Peyer's patch (tissue), 4 donors: ENCODE measurements around the gene TRAF6. TPM values are rescaled to one million over a fixed set of nuclear protein-coding genes. Genes with fewer than 3 reads are reported as not detected.

Experiments
- DNase-seq, 3 donors: peaks; one replicate each; pipeline ENCODE4 v3.0.0-alpha.2; 2017 to 2019
- H3K27ac ChIP-seq, 4 donors: fragments of 200-600 bp; sonication (generic); one replicate each; pipeline ENCODE4 v1.5.1; 2016 to 2019
- H3K27me3 ChIP-seq, 2 donors: fragments of 200-600 bp; sonication (generic); one replicate each; pipeline ENCODE4 v1.5.1; 2019
- H3K36me3 ChIP-seq, 3 donors: fragments of 200-600 bp; sonication (generic); one replicate each; pipeline ENCODE4 v1.5.1; 2016 to 2019
- H3K4me1 ChIP-seq, 4 donors: fragments of 200-600 bp; sonication (generic); one replicate each; pipeline ENCODE4 v1.5.1; 2016 to 2019
- H3K4me3 ChIP-seq, 4 donors: fragments of 200-600 bp; sonication (generic); 1 replicate in 3 of 4; 2 replicates in 1 of 4; pipeline ENCODE4 v1.5.1; 2016 to 2019; ENCODE audit warnings: mild to moderate bottlenecking in 1 of 4
- H3K9me3 ChIP-seq, 4 donors: fragments of 200-600 bp; sonication (generic); one replicate each; pipeline ENCODE4 v1.5.1; 2016 to 2019; ENCODE audit warnings: mild to moderate bottlenecking in 1 of 4
- POLR2A ChIP-seq, 2 donors: fragments of 450-650 bp; IDR thresholded peaks; one replicate each; pipeline ENCODE4 v1.5.1; 2017; ENCODE audit warnings: antibody characterized with exemption in 2 of 2, mild to moderate bottlenecking in 2 of 2, moderate library complexity in 2 of 2
- total RNA-seq, 4 donors: library from RNA; depleted of rRNA; stranded (reverse); fragments of >200 nt; gene quantifications; one replicate each; pipeline ENCODE4 v1.1.0, GENCODE V29; 2016
- TF ChIP-seq, protein P1 (sequence below), 6 experiments: fragments of 450-650 bp in 4 of 6; fragments of 200-600 bp in 2 of 6; sonication (generic) in 1 of 6; IDR thresholded peaks; one replicate each; pipeline ENCODE4 v1.5.1; 2017 to 2019; ENCODE audit warnings: antibody characterized with exemption in 6 of 6, mild to moderate bottlenecking in 3 of 6, moderate library complexity in 1 of 6

The TRAF6 gene
- total RNA-seq, 4 donors from 2014 or later = 6.6 to 25.1 (median 18.4) TPM

DNA sequence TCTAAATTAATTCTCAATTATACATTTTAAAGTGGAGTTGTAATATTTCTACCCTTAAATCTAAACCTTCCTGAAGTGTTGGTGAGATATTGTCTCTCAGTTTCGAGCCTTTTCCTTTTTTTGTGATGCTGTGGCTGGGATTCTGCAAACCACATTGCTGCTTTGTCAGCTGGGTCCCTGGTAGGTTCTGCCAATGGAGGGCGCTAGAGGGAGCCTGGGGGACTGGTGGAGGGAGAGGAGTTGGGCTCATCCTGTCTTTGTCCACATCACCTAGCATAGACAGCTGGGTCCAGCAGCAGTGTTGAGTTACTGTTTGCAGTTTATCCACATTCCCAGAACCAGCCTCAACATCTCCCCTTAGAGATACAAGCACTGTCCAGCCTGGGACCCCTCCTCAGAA, 41.0 kb downstream of the TRAF6 start:
- Histone ChIP-seq H3K4me1 (no peaks in the 10 kb centered on the region), H3K27me3 (no peaks in the 10 kb centered on the region), H3K36me3 (no peaks in the 10 kb centered on the region), H3K4me3 (no peak overlapping the region), H3K27ac (no peak overlapping the region), H3K9me3 (no peaks in the 10 kb centered on the region)
- TF ChIP-seq POLR2A (IDR thresholded peaks at IDR 0.05) = no peak
- TF ChIP-seq, protein P1, sequence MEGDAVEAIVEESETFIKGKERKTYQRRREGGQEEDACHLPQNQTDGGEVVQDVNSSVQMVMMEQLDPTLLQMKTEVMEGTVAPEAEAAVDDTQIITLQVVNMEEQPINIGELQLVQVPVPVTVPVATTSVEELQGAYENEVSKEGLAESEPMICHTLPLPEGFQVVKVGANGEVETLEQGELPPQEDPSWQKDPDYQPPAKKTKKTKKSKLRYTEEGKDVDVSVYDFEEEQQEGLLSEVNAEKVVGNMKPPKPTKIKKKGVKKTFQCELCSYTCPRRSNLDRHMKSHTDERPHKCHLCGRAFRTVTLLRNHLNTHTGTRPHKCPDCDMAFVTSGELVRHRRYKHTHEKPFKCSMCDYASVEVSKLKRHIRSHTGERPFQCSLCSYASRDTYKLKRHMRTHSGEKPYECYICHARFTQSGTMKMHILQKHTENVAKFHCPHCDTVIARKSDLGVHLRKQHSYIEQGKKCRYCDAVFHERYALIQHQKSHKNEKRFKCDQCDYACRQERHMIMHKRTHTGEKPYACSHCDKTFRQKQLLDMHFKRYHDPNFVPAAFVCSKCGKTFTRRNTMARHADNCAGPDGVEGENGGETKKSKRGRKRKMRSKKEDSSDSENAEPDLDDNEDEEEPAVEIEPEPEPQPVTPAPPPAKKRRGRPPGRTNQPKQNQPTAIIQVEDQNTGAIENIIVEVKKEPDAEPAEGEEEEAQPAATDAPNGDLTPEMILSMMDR (IDR thresholded peaks at IDR 0.05) = no peak
- DNase-seq = no peak

DNA sequence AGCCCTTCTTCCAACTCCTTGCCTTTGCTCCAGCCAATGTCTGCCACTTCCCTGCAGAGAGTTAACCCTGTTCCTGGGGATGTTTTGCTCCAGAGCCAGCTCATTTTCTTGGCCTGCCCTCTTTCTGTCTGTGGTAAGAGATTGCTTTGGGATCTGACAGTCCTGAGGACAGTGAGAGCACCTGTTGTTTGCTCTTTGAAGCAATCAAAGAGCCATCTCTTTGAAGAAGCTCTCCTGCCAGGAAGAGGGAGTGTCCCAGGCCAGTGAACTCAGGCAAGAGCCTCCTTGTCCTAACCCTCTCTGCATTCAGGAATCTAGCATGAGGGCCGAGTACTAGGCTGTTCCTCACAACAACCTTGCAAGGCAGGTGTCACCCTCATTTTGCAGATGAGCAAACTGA, 42.2 kb downstream of the TRAF6 start:
- Histone ChIP-seq H3K27ac (no peak overlapping the region), H3K36me3 (peaks cover 0 to 3% (median 0%) of the 10 kb centered on the region in 3 donors), H3K4me3 (no peak overlapping the region), H3K9me3 (no peaks in the 10 kb centered on the region), H3K27me3 (no peaks in the 10 kb centered on the region), H3K4me1 (no peaks in the 10 kb centered on the region)
- no peak for DNase-seq
- TF ChIP-seq, protein P1 (IDR thresholded peaks at IDR 0.05) = no peak
- TF ChIP-seq POLR2A (IDR thresholded peaks at IDR 0.05) = no peak

DNA sequence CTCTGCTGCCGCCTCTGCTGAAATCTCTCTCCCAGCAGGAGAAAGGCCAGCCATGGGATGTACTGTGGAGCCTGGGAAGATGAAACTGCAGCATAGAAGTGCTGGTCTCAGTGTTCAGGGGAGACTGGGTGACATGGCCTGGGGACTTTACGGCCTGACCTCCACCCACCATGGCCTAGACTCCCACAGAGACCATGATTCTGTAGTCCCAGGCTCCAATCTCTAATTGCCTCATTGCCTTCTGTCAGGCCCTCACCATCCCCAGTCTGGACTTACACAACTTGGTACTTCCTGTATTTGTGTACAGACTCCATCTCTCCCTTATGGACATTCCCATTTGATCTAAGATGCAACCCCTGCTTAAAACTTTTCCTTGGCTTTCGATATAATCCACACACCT, 43.1 kb downstream of the TRAF6 start:
- Histone ChIP-seq H3K9me3 (no peaks in the 10 kb centered on the region), H3K4me3 (no peak overlapping the region), H3K4me1 (no peaks in the 10 kb centered on the region), H3K27me3 (no peaks in the 10 kb centered on the region), H3K36me3 (peaks cover 0 to 12% (median 0%) of the 10 kb centered on the region in 3 donors), H3K27ac (no peak overlapping the region)
- no peak for TF ChIP-seq POLR2A (IDR thresholded peaks at IDR 0.05)
- TF ChIP-seq, protein P1 (IDR thresholded peaks at IDR 0.05) = no peak
- DNase-seq = no peak

DNA sequence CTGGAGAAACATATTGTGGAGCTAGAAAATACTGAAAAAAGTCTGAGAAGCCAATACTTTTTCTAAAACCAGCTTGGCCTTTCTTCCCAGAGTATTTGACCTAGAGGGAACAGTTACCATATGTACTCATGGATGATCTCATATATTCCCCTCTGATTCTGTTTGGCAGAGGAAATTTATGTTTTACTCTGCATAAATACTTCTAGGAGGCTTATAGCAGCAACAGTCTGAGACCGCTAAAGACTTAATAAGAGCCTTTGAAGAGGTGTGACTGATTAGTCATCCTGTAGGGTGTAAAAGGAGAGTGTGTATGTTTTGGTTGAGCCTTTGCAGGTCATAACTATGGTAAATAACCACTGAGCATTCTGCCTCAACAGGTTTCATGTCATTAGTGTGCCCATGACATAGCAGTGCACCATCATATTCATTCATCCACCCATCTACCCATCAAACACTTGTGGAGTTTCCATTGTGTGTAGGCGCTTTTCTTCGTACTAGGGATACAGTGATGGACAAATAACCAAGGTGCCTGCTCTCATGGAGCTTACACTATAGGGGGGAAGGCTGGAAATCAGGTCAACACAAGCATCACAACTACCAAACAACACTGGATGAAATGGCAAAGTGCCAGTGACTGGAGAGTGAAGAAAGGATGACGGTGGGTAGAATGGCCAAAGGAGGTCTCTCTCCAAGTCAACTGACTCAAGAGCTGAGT, 44.5 kb downstream of the TRAF6 start:
- Histone ChIP-seq H3K4me3 (no peak overlapping the region), H3K27me3 (no peaks in the 10 kb centered on the region), H3K4me1 (no peaks in the 10 kb centered on the region), H3K36me3 (peaks cover 0 to 15% (median 0%) of the 10 kb centered on the region in 3 donors), H3K9me3 (no peaks in the 10 kb centered on the region), H3K27ac (no peak overlapping the region)
- no peak for TF ChIP-seq POLR2A (IDR thresholded peaks at IDR 0.05)
- TF ChIP-seq, protein P1 (IDR thresholded peaks at IDR 0.05) = no peak
- no peak for DNase-seq

DNA sequence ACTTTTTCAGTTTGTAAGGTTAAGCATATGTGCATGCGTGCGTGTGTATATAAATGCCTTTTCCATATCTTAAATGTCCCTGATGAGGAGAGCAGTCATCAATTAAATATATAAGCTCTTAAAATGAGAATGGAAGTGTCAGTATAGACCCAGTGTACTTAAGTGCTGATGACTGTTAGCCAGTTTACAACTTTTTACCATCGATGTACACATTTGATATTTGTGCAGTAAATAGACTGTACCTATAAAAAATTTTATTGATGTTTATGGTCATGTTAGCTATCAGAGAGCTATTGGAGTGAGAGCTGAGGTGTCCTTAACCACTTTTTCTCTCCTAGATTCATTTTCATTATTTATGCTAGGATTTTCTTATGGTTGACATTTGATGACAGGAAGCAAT, 45.4 kb downstream of the TRAF6 start:
- Histone ChIP-seq H3K27me3 (no peaks in the 10 kb centered on the region), H3K4me1 (no peaks in the 10 kb centered on the region), H3K27ac (no peak overlapping the region), H3K9me3 (no peaks in the 10 kb centered on the region), H3K36me3 (peaks cover 0 to 15% (median 0%) of the 10 kb centered on the region in 3 donors), H3K4me3 (no peak overlapping the region)
- DNase-seq = no peak
- TF ChIP-seq, protein P1 (IDR thresholded peaks at IDR 0.05) = no peak
- no peak for TF ChIP-seq POLR2A (IDR thresholded peaks at IDR 0.05)
